ENCODE results near the gene PAFAH2. TPM values are rescaled to one million over a fixed set of nuclear protein-coding genes. Genes with fewer than 3 reads are reported as not detected.
A peak's percentile ranks its signal among the peaks of the same experiment; 100 is the strongest.

Gene PAFAH2
- total and polyA plus RNA-seq, 2 donors from 2014 or later: 21.0 to 23.5 TPM

- FAIRE-seq: no peak
Observed at GRCh38 chr1:26046246-26047095, 48.6 kb upstream of the PAFAH2 start.

GRCh38 chr1:26045722-26046245, 47.9 kb upstream of the PAFAH2 start, which contains the start of gene SLC30A2:
TSS of gene SLC30A2 (minus strand) at chr1:26046118. CDS start at chr1:26045896, 222 bp downstream.
- peak in 3 of 5 donors; percentile 44 to 67 (median 53) for DNase-seq
- Histone ChIP-seq H3K36me3 (ENCODE audit: control insufficient read depth in 2 of 3, insufficient read depth in 3 of 3, low read length in 3 of 3) (peaks cover 0 to 5% (median 0%) of the 10 kb centered on the region in 3 donors), H3K4me3 (ENCODE audit: low read length in 3 of 3) (peak within 1 kb of the TSS in 2 of 3 donors; percentile 64 to 72)

More at GRCh38 chr1:26046246-26047095, 48.6 kb upstream of the PAFAH2 start:
- intact Hi-C loops (cut with DNase I): no loop called here
- H3K9ac ChIP-seq (ENCODE audit: low read length in 3 of 3): peak overlapping the region in 1 of 3 donors; percentile 24
- peak in 2 of 5 donors; percentile 16 to 56 for DNase-seq
- H3K9me3 ChIP-seq (ENCODE audit: control insufficient read depth in 2 of 3, insufficient read depth in 1 of 3, low read length in 3 of 3): no peaks in the 10 kb centered on the region
- H3K4me1 ChIP-seq (ENCODE audit: control insufficient read depth in 2 of 3, insufficient read depth in 2 of 3, low read depth in 1 of 3, low read length in 3 of 3): peaks cover 0 to 11% (median 8%) of the 10 kb centered on the region in 3 donors
- peak overlapping the region in 2 of 3 donors; percentile 61 to 64 for H3K4me3 ChIP-seq (ENCODE audit: low read length in 3 of 3)
- H3K27ac ChIP-seq (ENCODE audit: low read depth in 2 of 2, low read length in 2 of 2): peak overlapping the region in 1 of 2 donors; percentile 72
- H3K36me3 ChIP-seq (ENCODE audit: control insufficient read depth in 2 of 3, insufficient read depth in 3 of 3, low read length in 3 of 3): peaks cover 0 to 5% (median 0%) of the 10 kb centered on the region in 3 donors
- TF ChIP-seq, protein P1, sequence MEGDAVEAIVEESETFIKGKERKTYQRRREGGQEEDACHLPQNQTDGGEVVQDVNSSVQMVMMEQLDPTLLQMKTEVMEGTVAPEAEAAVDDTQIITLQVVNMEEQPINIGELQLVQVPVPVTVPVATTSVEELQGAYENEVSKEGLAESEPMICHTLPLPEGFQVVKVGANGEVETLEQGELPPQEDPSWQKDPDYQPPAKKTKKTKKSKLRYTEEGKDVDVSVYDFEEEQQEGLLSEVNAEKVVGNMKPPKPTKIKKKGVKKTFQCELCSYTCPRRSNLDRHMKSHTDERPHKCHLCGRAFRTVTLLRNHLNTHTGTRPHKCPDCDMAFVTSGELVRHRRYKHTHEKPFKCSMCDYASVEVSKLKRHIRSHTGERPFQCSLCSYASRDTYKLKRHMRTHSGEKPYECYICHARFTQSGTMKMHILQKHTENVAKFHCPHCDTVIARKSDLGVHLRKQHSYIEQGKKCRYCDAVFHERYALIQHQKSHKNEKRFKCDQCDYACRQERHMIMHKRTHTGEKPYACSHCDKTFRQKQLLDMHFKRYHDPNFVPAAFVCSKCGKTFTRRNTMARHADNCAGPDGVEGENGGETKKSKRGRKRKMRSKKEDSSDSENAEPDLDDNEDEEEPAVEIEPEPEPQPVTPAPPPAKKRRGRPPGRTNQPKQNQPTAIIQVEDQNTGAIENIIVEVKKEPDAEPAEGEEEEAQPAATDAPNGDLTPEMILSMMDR (IDR thresholded peaks at IDR 0.05; ENCODE audit: borderline replicate concordance, extremely low read depth, insufficient read depth): no peak
- H3K27me3 ChIP-seq (ENCODE audit: control insufficient read depth, insufficient read depth, low read length): peaks cover 23% of the 10 kb centered on the region

GRCh38 chr1:26044971-26045721, 47.3 kb upstream of the PAFAH2 start:
- intact Hi-C loops (cut with DNase I): no loop called here
- DNase-seq (peak in 3 of 5 donors; percentile 16 to 64 (median 29)), FAIRE-seq (no peak)
- Histone ChIP-seq H3K4me3 (ENCODE audit: low read length in 3 of 3) (peak overlapping the region in 2 of 3 donors; percentile 64 to 72), H3K36me3 (ENCODE audit: control insufficient read depth in 2 of 3, insufficient read depth in 3 of 3, low read length in 3 of 3) (peaks cover 0 to 5% (median 0%) of the 10 kb centered on the region in 3 donors), H3K27me3 (ENCODE audit: control insufficient read depth, insufficient read depth, low read length) (peaks cover 23% of the 10 kb centered on the region), H3K4me1 (ENCODE audit: control insufficient read depth in 2 of 3, insufficient read depth in 2 of 3, low read depth in 1 of 3, low read length in 3 of 3) (peaks cover 0 to 10% (median 8%) of the 10 kb centered on the region in 3 donors), H3K9ac (ENCODE audit: low read length in 3 of 3) (peak overlapping the region in 2 of 3 donors; percentile 34 to 36), H3K9me3 (ENCODE audit: control insufficient read depth in 2 of 3, insufficient read depth in 1 of 3, low read length in 3 of 3) (no peaks in the 10 kb centered on the region), H3K27ac (ENCODE audit: low read depth in 2 of 2, low read length in 2 of 2) (peak overlapping the region; percentile 28 to 72)
- TF ChIP-seq, protein P1 (IDR thresholded peaks at IDR 0.05; ENCODE audit: borderline replicate concordance, extremely low read depth, insufficient read depth): no peak

More at GRCh38 chr1:26045722-26046245, 47.9 kb upstream of the PAFAH2 start, which contains the start of gene SLC30A2:
- FAIRE-seq: no peak
- peak within 1 kb of the TSS in 2 of 3 donors; percentile 34 to 36 for H3K9ac ChIP-seq (ENCODE audit: low read length in 3 of 3)
- intact Hi-C loops (cut with DNase I): no loop called here
- H3K9me3 ChIP-seq (ENCODE audit: control insufficient read depth in 2 of 3, insufficient read depth in 1 of 3, low read length in 3 of 3): no peaks in the 10 kb centered on the region
- H3K27me3 ChIP-seq (ENCODE audit: control insufficient read depth, insufficient read depth, low read length): peaks cover 23% of the 10 kb centered on the region
- peaks cover 0 to 11% (median 8%) of the 10 kb centered on the region in 3 donors for H3K4me1 ChIP-seq (ENCODE audit: control insufficient read depth in 2 of 3, insufficient read depth in 2 of 3, low read depth in 1 of 3, low read length in 3 of 3)
- TF ChIP-seq, protein P1 (IDR thresholded peaks at IDR 0.05; ENCODE audit: borderline replicate concordance, extremely low read depth, insufficient read depth): no peak
- peak within 1 kb of the TSS; percentile 28 to 72 for H3K27ac ChIP-seq (ENCODE audit: low read depth in 2 of 2, low read length in 2 of 2)

Data from kidney (tissue), 14 donors.